Adipose tissue (tissue), 3 donors: ENCODE data around the gene SLC16A3. TPM values are rescaled to one million over a fixed set of nuclear protein-coding genes. Genes with fewer than 3 reads are reported as not detected.

Source experiments
- H3K27ac ChIP-seq: one replicate; pipeline ENCODE4 v1.5.1; 2013; ENCODE audit warnings: low read depth, low read length
- WGBS, 3 donors: extraction: QIAGEN DNeasy Blood & Tissue Kit; methylation state at CpG; one replicate each; pipeline ENCODE4 v1.1.7; 2013; 5-methylcytosine and 5-hydroxymethylcytosine counted together
- polyA plus RNA-seq, 3 donors: library from polyadenylated mRNA; stranded (reverse); fragments of 200-250 nt; gene quantifications; one replicate each; pipeline ENCODE4 v1.2.3, GENCODE V29; 2013
- donor health status: healthy with polysubstance abuse.
- donor health status: Bipolar disorder and iron deficiency.
- donor health status: healthy.

The SLC16A3 gene
- polyA plus RNA-seq, 3 donors, result 6.5 to 36.7 (median 16.5) TPM

DNA sequence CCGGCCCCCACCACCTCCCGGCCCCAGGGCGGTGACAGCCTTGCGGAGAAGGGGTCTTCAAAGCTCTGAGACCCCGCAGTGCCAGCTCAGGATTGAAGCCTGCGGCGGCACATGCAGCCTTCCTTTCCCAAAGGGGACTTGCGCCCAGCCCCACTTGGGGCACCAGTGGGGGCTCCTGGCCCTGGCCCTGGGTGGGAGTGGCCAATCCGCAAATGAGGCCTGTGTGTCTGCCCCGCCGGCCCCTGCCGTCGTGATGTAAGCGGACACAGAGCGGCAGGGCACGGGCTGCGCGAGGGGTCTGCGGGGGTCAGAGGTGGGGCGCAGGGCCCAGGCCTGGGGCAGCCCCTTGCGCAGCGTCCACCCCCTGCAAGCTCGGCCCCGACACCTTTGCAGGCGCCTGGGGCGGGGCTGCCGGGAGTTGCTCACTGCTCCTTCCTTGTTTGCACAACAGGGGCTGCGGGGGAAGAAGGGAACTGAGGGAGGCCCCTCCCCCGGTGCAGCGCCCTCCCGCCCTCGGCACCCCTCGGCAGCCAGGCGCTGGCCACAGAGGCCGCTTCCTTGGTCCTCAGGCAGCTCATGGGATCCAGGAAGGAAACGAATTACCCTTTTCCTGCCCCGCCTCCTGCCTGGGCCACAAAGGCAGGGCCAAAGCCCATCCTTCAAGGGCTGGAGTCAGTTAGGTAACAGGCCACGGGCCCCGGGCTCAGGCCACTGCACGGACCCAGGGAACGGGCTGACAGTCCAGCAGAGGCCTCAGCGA lies 2.9 kb downstream of the SLC16A3 start:
- 3 to 17% (median 4%) methylated on average over 34 to 42 of the region's 42 CpGs for WGBS, 3 donors
- peak overlapping the region; percentile 90 for H3K27ac ChIP-seq

DNA sequence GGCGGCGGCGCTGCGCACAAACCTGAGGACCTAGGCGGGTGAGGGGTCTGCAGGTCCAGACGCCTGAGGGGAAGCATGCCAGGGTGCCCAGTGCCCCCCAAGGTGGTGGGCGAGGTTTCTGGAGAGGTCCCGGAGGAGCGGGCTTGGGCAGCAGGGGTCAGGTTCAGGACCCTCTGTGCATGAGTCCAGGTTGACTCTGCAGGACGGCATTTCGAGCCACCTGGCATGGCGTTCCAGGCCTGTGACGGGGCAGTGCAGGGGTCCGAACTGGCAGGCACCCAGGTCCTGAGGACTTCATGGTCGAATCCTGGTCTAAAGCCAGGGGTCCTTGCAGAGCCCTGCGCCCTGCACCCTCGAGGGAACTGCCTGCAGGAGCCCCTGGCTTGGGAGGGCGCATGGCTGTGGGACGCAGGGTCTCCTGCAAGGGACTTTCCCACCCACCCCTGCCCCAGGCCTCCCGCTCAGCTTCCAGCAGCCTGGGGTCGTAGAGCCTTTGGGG lies 3.5 kb downstream of the SLC16A3 start:
- 73 to 88% (median 73%) methylated on average over 21 of the region's 21 CpGs for WGBS, 3 donors
- no peak overlapping the region for H3K27ac ChIP-seq

DNA sequence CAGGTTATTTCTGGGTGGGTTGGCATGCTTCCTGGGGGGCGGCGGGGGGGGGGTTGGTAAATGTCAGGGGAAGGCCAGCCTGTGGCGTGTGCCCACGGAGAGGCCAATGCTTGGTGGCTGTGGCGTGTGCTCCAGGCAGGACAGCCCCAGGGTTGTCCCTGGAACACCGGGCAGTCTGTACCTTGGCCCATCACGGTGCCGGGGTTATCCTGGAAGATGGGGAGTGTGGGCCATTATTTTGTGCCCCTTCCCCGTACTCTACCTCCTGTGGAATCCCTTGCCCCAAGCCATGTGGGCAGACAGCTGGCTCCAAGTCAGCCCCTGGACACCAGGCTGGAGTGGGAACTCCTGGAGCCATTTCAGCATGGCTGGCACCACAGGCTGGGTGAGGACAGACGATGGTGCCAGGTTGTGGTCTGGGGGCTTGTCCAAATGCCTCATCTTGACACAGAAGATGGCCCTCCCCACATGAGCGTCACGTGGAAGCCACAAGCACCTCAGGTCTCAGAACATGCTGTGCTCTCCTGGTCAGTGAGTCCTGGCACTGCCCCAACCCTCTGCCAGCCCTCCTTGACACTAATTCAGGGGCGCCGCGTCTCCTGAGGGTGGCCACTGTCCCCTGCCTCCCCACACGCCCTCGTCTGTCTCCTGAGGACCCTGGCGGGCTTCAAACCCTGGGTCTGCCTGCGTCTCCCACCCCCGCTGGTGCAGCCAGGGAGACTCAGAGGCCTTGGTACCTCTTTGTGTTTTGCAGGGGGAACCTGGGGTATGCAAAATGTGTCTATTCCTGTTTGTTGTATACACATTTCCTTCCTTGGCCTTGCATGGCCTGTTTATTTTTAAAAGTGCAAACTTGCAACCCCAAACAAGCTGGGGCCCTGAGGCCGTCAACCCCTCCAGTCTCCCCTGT lies 4.3 kb downstream of the SLC16A3 start:
- no peak overlapping the region for H3K27ac ChIP-seq

DNA sequence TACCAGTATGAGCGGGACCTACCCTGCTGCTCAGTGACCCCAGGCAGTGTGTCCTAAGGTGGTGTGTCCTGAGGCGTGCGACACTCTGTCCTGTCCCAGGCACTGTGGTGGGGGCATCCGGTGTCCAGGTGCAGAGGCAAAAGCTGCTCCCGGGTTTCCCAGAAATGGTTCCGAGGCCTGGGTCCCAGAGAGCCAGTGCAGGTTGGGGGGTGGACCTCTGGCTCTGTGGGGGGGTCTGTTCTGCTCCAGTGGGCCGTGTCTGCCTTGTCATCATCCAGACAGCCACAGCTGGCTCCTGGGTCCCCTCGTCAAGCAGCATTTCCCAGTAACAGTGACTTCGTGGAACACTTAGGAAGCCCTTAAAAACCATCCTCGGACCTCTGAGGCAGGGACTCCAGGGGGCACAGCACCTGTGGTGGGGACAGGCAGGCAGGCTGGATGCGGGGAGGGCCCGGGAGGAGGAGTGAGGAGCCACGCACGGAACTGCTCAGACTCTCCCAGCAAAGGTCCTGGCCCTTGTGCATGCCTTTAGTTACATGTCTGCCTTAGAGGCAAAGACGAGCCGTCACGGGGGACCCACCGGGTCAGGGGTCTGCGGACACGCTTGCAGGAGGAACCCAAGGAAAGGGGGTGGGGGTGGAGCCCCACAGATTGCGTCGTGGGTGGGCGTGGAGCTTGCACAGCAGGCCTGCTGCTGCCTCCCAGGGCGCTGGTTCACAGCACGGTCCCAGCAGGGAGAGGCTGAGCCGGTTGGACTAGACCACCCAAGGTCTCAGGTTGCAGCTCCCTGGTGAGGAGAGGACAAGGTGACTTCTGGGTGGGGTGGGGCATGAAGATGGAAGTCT lies 5.6 kb downstream of the SLC16A3 start:
- WGBS, 3 donors, result 64 to 71% (median 66%) methylated on average over 26 of the region's 26 CpGs
- no peak overlapping the region for H3K27ac ChIP-seq

More for the DNA sequence above, 4.3 kb downstream of the SLC16A3 start:
- 78 to 84% (median 79%) methylated on average over 17 to 21 of the region's 21 CpGs for WGBS, 3 donors

DNA sequence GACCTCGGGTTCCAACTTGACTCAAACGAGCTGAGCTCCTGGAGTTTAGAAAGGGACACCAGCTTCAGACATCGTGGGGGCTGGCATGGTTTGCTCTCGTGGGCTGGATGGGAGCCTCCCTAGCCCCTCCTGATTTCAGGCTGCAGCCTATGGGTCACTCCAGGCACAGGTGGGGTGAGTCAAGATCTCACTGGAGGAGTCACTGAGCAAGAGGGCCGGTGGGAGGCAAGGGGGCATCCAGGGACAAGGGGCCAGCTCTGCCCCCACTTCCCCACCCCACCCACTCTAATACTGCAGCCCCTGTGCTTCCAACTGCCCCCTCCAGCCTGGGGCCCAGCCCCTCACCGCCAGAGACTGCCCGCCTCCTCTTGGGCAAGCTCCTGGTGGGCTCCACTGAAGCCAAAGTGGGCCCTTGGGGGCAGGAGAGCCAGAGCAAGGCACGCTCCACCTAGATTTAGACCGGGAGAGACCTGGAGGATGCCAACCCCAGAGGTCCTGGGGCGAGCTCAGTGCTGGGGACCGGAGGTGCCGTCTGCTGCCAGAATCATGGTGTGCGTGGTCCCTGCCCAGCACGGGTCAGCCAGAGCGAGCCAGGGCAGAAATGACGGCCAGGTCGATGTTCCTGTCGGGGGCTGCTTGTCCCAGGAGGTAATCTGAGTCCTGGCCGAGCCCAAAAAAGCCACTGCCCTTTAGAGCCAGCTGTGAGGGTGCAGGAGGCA lies 6.4 kb downstream of the SLC16A3 start:
- 82 to 86% (median 83%) methylated on average over 18 to 19 of the region's 19 CpGs for WGBS, 3 donors
- no peak overlapping the region for H3K27ac ChIP-seq

DNA sequence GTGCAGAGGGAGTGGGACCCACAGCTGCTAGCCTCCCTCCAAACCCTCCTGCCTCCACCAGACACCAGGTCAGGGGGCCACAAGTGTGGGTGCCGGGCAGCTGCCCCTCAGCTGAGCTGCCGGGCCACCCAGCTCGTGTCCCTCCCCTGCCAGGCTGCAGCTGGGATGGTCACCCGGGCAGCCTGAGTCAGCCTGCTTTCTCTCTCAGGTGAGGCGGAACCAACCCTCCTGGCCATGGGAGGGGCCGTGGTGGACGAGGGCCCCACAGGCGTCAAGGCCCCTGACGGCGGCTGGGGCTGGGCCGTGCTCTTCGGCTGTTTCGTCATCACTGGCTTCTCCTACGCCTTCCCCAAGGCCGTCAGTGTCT lies 6.9 kb downstream of the SLC16A3 start:
- H3K27ac ChIP-seq, result no peak overlapping the region
- 48 to 63% (median 54%) methylated on average over 12 to 15 of the region's 15 CpGs for WGBS, 3 donors

DNA sequence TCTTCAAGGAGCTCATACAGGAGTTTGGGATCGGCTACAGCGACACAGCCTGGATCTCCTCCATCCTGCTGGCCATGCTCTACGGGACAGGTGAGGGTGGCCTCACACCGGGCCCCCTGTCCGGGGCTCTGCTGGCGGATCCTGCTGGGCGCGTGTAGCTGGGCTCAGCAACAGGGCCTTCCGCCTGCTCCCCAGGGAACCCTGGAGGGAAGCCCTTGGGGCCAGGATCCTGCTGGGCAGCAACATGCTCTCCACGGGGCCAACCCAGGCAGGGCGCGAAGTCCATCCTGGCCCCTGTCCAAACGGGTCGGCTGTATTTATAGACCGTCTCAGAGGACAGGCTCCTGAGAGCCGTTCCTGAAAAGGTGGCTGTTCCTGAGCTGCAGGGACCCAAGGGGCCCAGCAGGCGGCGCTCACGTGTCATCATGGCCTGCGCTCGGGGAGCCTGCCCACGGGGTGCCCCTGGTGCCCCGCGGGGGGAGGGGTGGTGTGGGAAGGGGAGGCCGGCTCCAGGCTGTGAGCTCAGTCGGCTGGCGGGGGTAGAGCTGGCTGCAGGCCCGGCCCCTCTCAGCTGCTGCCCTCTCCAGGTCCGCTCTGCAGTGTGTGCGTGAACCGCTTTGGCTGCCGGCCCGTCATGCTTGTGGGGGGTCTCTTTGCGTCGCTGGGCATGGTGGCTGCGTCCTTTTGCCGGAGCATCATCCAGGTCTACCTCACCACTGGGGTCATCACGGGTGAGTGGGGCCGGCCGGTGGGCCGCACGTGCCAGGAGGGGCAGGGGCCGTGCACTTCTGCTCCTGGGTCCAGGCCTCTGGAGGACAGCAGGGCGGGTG lies 7.5 kb downstream of the SLC16A3 start:
- H3K27ac ChIP-seq, result no peak overlapping the region
- 34 to 45% (median 45%) methylated on average over 37 to 44 of the region's 44 CpGs for WGBS, 3 donors

DNA sequence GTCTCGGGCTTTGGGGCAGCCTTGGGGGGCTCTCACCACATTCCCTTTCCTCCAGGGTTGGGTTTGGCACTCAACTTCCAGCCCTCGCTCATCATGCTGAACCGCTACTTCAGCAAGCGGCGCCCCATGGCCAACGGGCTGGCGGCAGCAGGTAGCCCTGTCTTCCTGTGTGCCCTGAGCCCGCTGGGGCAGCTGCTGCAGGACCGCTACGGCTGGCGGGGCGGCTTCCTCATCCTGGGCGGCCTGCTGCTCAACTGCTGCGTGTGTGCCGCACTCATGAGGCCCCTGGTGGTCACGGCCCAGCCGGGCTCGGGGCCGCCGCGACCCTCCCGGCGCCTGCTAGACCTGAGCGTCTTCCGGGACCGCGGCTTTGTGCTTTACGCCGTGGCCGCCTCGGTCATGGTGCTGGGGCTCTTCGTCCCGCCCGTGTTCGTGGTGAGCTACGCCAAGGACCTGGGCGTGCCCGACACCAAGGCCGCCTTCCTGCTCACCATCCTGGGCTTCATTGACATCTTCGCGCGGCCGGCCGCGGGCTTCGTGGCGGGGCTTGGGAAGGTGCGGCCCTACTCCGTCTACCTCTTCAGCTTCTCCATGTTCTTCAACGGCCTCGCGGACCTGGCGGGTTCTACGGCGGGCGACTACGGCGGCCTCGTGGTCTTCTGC lies 8.4 kb downstream of the SLC16A3 start:
- 89 to 94% (median 90%) methylated on average over 57 to 59 of the region's 59 CpGs for WGBS, 3 donors
- H3K27ac ChIP-seq, result no peak overlapping the region

DNA sequence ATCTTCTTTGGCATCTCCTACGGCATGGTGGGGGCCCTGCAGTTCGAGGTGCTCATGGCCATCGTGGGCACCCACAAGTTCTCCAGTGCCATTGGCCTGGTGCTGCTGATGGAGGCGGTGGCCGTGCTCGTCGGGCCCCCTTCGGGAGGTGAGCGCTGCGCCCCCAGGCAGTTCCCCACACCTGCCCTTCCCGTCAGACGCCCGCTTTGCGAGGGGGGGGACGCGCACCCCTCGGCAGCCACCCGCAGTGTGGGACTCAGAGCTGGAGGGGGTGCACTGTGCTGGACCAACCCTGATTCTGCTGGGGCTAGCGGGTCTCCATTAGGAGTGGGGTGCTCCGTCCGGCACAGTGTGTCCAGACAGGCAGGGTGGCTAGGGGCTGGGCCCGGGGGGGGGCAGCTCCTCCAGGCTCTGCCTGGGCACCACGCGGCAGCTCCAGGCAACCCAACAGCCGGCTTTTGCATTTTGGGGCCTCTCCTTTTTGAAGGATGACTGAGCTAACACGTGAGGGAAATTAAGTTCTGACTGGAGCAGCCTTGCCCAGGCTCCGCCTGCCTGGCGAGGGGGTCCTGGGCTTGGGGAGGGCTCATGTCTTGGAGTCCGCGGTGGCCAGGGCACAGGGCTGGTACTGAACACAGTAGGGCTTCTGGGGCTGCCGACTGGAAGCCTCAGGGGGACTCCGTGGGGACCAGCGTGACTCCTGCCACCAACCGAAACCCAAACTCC lies 9.1 kb downstream of the SLC16A3 start:
- no peak overlapping the region for H3K27ac ChIP-seq
- WGBS, 3 donors, result 79 to 90% (median 84%) methylated on average over 32 to 34 of the region's 34 CpGs

DNA sequence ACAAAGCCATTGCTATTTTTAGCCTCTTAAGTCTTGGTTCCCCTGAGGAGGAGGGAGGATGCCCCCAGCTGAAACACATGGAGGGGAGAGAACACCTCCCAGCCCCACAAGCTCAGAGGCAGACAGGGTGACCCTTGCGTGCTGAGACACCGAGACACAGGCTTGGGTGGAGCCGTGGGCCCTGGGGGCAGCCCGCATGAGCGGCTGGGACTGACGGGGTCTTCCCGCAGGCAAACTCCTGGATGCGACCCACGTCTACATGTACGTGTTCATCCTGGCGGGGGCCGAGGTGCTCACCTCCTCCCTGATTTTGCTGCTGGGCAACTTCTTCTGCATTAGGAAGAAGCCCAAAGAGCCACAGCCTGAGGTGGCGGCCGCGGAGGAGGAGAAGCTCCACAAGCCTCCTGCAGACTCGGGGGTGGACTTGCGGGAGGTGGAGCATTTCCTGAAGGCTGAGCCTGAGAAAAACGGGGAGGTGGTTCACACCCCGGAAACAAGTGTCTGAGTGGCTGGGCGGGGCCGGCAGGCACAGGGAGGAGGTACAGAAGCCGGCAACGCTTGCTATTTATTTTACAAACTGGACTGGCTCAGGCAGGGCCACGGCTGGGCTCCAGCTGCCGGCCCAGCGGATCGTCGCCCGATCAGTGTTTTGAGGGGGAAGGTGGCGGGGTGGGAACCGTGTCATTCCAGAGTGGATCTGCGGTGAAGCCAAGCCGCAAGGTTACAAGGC lies 9.8 kb downstream of the SLC16A3 start:
- H3K27ac ChIP-seq, result no peak overlapping the region
- 42 to 52% (median 43%) methylated on average over 32 to 33 of the region's 33 CpGs for WGBS, 3 donors

DNA sequence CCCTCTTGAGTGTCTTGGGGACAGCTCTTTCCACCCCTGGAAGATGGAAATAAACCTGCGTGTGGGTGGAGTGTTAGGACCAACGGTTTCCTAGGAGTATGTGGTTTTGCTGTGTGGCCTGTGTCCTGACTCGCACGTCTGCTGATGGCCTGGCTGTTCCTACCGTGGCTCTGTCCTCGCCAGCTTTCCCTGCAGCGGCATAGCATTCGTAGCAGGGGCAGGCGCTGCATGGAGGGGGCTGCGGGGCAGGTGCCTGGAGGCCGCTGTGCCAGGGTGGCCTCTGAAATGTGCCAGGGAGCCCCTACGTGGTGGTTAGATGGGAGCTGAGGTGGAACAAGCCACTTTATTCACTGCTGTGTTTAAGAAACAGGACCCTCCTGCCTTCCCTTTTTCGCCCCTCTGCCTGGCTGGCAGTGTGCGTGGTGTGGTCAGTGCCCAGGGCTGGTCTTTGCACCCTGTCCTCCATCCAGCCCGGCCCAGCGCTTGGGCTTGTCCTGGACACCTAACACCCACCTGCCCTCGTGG lies 10.6 kb downstream of the SLC16A3 start:
- no peak overlapping the region for H3K27ac ChIP-seq
- WGBS, 3 donors, result 72 to 89% (median 74%) methylated on average over 15 to 17 of the region's 17 CpGs

DNA sequence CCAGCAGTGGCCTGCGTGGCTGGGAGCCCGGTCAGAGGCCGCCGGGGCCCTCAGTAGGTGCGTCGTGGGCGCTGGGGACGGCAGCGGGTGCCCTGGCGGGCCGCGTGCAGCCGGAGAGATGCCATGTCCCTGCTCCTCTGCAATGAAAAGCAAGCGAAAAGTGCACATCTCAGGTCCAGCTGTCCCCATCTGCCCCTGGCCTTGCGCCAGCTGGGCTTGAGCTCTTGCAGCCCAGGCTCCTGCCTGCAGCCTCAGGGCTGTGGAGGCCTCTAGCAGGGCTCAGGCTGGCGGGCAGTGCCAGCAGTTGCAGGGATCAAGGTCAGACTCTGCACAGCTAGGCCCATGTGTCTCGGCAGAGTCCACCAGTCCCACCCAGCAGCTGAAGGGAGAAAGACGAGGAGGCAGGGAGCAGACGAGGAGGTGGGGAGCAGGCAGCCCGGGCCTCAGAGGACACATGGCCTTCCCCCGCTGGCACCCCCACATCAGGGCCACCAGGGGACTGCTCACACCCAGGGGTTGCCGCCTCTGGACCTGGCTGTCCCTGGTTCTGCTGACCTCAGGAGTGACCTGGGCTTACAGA lies 11.2 kb downstream of the SLC16A3 start:
- WGBS, 3 donors, result 79 to 85% (median 85%) methylated on average over 21 to 22 of the region's 22 CpGs
- no peak overlapping the region for H3K27ac ChIP-seq

DNA sequence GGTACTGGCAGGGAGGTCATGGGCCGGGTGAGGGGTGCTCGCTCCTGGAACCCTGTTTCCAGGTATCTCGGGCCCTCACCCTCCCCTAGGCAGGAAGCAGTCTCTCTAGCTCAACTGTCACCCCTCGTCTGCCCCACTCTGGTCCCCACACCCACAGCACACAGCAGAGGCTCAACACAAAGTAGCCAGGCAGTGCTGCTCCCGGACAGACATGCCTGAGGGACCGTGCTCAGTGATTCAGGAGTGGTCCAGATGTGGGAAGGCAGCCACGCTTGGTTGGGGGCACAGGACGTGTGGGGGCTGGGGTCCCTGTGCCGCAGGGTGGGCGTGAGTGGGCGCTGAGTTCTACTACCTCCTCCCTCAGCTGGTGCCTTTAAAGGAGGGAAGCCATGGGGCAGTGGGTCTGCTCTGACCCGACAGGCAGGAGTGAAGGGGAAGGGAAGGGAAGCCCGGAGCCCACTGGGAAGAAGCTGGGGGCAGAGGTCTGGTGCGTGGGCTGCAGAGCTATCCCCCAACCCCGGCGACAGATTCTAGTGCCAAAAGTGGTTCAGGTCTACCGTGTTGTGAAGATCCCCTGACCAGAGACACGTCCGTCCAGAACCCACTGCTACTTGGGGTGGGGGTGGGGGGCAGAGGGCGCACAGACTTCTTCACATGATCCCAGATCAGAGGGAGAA lies 11.8 kb downstream of the SLC16A3 start:
- 66 to 79% (median 68%) methylated on average over 20 of the region's 20 CpGs for WGBS, 3 donors
- no peak overlapping the region for H3K27ac ChIP-seq

DNA sequence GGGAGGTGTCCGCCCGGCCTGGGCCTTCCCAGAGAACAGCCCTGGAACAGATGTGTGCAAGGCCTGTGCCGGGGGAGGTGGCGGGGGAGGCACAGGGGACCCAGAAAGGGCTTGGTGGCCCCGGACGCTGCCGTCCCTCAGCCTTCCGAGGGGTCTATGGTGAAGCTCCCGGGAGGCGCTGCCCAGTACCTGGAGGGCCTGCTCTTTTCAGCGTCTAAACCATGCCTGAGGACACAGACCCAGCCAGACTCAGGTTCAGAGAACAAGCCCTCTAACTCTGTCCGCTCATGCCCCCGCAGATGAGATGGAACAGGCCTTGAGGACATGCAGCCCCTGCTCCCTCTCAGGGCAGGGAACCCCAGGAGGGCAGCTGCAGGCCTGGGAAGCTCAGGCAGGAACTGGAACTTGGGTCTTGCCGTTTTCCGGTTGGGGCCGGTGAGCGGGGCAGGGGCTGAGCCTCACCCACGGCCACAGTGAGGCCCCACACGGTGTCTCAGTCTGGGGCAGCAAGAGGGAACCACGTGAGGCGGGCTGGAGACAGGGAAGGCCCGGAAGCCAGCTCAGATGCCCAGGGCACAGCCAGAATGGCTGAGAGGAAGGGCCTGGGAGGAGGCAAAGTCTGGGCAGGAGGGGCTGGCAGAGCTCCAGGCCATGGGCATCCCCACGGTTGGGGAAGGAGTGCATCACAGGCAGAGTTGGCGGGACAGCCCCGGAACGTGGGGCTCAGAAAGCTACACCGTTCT lies 12.5 kb downstream of the SLC16A3 start:
- WGBS, 3 donors, result 35 to 58% (median 38%) methylated on average over 27 of the region's 27 CpGs
- H3K27ac ChIP-seq, result no peak overlapping the region
